GM19455 (cell line): ENCODE measurements around the gene EEF1AKMT3.
A peak's percentile ranks its signal among the peaks of the same experiment; 100 is the strongest.

Experiments used
- ATAC-seq: cut with Tn5 transposase; IDR thresholded peaks from one replicate; pipeline ENCODE4 v1.9.1; 2021; ENCODE audit not compliant: unreplicated experiment

The EEF1AKMT3 gene

DNA sequence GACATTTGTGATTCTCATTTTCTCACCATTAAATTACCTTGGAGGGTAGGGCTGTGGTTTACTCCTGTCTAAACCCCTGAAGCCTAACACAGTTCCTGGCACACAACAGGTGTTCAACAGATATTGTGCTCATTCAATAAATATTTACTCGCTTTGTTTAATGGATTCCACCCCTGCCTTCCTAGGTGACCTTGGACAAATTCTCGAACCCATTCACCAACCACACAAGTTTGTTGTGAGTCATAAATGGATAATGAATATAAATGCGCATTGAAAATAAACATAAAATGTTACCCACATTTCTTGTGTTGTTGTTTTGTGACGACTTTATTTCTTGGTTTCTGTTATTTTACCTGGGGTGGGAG, 9.8 kb downstream of the EEF1AKMT3 start:
- ATAC-seq, result peak; percentile 21

- ATAC-seq, result peak; percentile 93
Measured at GRCh38 chr12:57782608-57783465, 10.4 kb downstream of the EEF1AKMT3 start, which contains the start of gene TSFM. Gene TSFM, plus strand, starts transcription at chr12:57782787. Its CDS starts 15 bp downstream, at chr12:57782802.

- no peak for ATAC-seq
Measured at GRCh38 chr12:57783466-57783801, 11.0 kb downstream of the EEF1AKMT3 start.

DNA sequence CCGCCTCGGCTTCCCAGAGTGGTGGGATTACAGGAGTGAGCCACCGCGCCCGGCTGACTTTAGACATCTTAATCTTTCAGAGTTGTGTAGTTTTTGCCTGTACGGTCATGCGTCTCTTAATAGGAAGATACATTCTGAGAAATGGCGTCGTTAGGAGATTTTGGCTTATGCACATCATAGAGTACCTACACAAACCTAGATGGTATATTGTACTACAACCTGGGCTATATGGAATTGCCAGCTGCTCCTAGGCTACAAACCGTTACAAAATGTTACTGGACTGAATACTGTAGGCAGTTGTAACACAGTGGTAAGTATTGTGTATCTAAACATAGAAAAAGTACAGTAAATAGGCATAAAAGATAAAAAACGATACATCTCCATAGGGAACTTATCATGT, 11.4 kb downstream of the EEF1AKMT3 start:
- no peak for ATAC-seq

GRCh38 chr12:57793920-57794319, 21.5 kb downstream of the EEF1AKMT3 start:
- ATAC-seq, result no peak

DNA sequence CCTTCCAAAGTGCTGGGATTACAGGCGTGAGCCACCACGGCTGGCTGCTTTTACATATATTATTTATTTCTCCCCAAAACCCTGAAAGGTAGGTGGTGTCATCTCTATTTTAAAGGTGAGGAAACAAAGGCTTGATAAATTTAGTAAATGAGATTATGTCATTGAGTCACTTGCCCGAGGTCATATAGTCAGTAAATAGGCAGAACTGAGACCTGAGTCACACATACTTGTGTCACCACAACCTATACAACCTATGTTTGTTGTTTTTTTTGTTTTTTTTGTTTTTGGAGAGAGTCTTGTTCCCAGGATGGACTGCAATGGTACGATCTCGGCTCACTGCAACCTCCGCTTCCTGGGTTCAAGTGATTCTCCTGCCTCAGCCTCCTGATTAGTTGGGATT, 22.9 kb downstream of the EEF1AKMT3 start:
- ATAC-seq, result no peak

DNA sequence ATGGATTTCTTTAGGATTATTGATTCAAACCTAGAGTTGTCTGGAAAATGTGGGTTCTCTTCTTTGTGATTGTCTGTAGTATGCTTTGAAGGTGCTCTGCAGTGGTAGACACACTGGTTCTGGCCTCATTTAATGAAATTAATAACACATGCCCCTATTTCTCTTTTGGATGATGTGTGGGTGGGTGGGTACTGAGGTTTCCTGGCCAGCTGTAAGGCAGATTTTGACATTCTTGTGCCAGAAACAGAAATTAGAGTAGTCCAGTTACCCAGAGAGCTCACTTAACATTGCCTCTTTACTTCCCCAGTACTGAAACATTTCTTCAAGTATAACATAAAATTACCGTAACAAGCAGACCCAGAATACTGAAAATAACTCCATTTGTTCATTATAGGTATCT, 24.6 kb downstream of the EEF1AKMT3 start:
- no peak for ATAC-seq

- ATAC-seq, result no peak
Measured at GRCh38 chr12:57797933-57798332, 25.5 kb downstream of the EEF1AKMT3 start.

DNA sequence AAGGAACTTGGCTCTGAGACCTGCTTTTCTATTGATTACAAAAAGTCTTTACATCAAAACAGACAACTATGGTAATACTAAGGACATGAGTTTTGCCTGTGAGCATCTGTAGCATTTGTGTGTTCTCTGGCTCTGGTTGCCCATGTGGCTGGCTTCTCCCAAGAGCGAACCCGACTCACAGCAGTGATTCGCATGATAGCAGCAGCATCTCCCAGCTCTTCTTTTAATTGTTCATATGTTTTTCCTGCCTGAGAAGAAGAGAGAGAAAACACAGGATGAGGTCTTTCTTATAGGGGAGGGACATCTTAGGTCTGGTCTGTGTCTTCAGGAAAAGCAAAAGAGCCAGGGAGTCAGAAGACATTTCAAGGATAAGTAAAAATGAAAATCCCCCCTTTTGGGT, 28.6 kb downstream of the EEF1AKMT3 start:
- ATAC-seq, result no peak

GRCh38 chr12:57802607-57803006, 30.2 kb downstream of the EEF1AKMT3 start:
- ATAC-seq, result no peak

DNA sequence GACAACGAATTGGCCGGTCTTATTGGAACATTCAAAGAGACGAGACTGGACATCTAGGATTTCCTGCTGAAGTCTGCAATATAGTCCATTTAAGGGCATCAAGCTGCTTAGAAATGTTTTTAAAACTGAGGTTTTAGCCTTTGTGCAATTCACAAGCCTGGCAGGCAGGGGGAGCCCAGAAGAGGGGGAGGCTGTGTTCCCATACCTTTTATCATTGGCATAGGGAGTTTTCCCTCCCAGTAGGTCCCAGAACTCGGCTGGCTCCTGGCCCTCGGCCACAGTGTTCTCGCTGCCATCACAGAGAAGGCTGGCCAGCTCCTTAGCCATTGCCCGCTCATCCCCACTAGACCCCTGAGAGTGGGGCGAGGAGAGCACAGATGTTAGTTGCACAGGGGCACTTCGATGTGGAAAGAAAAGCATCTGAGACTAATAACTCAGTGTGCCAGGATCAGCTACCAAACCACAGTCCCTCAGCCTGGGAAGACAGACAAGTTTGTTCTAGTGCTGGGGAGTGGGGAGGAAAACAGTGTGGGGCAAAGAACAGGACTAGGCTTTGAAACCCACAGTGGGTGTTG, 31.0 kb downstream of the EEF1AKMT3 start:
- ATAC-seq, result no peak

DNA sequence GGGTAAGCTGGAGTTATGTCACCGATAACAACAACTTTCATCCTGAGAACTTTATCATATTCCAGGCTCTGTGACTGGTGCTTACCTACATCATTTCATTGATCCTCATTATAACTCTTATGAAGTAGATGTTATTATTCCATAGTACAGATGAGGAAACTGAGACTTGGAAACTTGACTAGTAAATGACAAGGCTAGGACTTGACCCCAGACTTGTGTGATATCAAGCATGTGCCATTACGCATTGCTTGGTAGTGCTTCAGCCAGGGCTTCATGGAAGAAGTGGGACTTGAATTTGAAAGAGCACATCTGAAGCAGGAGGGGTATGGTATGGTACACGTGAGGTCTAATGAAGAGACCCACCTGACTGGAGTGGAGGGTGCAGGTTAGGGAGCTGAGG, 34.3 kb downstream of the EEF1AKMT3 start:
- ATAC-seq, result no peak

DNA sequence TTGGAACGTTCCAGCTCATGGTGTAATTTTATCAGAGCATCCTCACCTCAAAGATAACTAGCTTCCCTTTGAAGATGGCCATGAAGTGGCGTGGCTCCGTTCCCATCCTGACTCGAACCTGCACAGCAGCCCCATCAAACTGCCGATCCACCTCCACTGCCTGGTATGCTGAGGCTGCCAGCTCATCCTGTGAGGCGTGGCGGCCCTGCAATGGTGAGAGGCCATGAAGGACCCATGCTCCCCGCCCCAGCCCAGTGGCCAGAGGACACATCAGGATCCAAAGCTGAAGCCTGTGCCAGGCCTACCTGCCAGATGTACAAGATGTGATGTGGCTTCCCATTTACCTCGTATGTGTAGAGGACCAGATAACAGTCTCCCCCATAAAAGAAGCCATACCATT, 34.9 kb downstream of the EEF1AKMT3 start:
- no peak for ATAC-seq

DNA sequence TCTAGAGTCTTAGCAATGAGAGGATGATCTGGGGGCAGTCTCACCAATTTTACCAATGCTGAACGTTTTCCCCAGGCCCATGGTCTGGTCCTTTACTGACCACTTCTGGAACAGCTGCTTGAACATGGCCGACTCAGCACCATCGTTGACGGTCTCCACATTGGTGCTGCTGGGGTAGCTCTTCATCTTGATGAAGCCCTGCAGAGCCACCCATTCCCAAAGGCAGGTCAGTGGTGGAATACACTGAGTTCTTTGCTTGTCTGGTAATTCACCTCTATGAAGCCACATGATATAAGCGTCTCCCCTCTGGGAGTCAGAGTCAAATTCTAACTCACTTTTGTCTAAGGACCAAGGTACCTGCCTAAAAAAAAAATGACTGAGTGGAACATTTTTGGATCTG, 35.9 kb downstream of the EEF1AKMT3 start:
- ATAC-seq, result no peak

DNA sequence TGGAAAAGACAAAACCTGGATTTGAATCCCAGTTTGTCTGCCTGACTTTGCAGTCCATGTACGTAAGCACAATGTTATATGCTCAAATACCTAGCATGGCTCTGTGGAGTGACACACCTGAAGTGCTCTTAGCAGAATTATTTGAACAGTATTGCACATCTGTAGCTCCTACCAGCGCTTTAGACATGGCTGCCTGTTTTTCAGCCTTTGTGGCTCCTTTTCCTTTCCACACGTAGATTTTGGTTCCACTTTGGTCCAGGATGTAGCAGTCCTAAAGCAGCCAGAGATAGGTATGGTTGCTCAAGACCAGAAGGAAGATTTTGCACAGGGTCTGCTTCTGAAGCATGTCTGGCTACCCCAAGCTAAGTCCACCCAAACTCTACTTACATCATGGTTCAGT, 37.0 kb downstream of the EEF1AKMT3 start:
- ATAC-seq, result no peak

DNA sequence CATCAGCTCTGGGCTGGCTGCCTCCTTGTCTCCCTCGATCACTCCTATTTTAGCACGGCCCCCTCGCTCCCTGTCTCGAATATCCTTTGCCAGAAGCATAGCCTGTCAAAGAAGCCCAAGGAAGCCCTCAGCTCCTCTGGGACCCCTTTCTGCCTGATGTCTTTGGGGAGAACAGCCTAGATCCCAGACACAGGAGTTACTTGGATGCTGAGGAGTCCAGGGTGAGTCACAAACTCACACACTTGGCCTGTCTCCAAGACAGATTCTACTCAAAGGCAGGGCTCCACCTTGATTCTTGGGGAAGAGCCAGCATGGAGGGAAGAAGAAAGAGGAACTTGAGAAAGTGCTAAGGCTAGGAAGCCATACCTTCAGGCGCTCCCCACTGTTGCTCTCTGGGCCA, 38.0 kb downstream of the EEF1AKMT3 start:
- no peak for ATAC-seq

- no peak for ATAC-seq
Measured at GRCh38 chr12:57811028-57811755, 38.8 kb downstream of the EEF1AKMT3 start.

DNA sequence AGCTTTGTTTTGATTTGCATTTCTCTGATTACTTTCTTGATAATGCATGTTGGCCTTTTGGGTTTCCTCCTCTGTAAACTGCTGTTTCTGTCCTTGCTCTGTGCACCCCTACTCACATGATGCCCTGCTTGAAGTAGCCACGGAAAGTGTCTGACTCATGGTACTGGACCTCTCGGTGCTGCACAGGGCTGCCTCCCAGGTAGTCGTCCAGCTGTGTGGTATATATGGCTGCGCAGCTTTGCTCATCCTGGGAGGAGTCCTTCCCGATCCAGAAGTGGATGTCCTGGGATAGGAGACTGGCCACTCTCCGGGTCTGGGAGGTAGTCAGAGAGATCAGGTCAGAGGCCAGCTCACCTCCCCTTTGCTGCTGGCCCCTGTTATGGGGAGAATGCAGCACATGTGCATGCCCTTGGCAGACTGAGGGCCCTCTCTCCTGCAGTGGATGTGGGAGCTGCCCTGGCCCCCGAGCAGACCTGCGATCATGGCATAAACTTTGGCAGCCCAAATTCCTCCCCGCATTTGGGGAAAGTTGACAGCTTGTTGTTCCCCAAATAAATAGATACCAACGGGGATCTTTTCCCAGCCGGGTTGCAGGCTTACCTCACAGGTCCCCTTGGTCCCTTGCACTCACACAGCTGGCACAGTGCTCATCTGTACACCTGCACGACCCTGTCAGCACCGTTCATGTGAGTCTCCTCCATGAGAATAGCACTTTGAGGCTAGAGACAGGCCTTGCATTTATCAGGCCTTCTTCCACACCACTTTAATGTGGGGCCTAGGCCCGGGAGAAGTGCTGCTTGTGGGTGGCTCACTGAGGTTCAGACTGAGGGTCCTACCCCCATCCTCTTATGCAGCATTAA, 40.9 kb downstream of the EEF1AKMT3 start:
- ATAC-seq, result no peak

DNA sequence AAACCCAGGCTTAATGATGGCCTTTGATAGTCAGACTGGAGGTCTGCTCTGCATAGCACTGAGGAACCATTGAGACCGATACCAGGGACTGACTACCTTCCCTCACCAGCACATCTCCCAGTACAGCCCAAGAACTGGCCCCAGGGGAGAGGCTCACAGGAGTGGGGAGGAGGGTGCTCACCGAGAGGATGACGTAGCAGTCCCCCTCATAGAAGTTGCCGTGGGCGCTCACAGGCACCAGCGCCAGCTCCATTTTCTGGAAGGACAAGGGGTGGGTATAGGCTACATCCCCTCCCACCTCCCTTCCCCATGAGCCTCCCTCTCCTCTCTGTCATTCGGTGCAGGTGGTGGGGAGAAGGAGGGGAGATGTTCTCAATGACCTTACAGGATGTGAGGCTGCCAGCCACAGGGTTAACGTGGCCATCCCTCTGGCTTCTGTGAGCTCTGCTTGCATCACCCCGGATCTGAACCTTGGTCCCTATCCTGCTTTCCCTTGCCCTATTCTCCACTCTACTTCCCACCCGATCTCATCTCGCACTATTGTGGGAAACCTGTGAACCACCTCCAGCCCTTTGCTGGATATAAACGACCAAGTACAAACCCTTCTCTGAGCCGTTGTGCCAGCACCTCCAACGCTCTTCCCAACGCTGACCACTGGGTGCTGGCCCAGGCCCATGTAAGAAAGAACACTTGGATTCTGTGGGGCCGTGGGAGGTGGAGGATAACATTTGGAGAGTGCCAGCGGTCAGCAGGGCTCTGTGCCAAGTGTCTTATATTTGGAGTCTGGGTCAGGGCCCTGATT, 41.8 kb downstream of the EEF1AKMT3 start:
- no peak for ATAC-seq
